ENCODE data around the gene TPRG1.

Gene TPRG1

GRCh38 chr3:189204937-189205336, 33.2 kb downstream of the TPRG1 start:
- TF ChIP-seq CTCF (IDR thresholded peaks at IDR 0.05; ENCODE audit: control extremely low read depth, extremely low read depth, low read depth, missing control alignments): no peak
- no peak for DNase-seq (ENCODE audit: extremely low spot score)
- POLR2A ChIA-PET: no interaction called here
- CTCF ChIA-PET: interaction anchor here (1.0 to 2.1 kb wide), 4 partner anchors 10 to 27 kb away, joined by 3 to 7 read pairs (median 6); no protein-coding TSS in a partner anchor

GRCh38 chr3:189210251-189210770, 38.5 kb downstream of the TPRG1 start:
- POLR2A ChIA-PET: no interaction called here
- CTCF ChIA-PET: interaction anchor here (0.9 to 1.6 kb wide), 4 partner anchors 8 to 747 kb away, joined by 3 to 6 read pairs (median 4); no protein-coding TSS in a partner anchor
- TF ChIP-seq CTCF (IDR thresholded peaks at IDR 0.05; ENCODE audit: control extremely low read depth, extremely low read depth, low read depth, missing control alignments): no peak
- no peak for DNase-seq (ENCODE audit: extremely low spot score)

- TF ChIP-seq CTCF (IDR thresholded peaks at IDR 0.05; ENCODE audit: control extremely low read depth, extremely low read depth, low read depth, missing control alignments): no peak
- POLR2A ChIA-PET: no interaction called here
- no peak for DNase-seq (ENCODE audit: extremely low spot score)
- CTCF ChIA-PET: interaction anchor here (1.0 kb wide), 1 partner anchor 26 kb away, joined by 3 read pairs; no protein-coding TSS in a partner anchor
Measured at GRCh38 chr3:189212681-189213080, 40.9 kb downstream of the TPRG1 start.

- ChIA-PET CTCF (no interaction called here), POLR2A (no interaction called here)
- DNase-seq (ENCODE audit: extremely low spot score): no peak
- no peak for TF ChIP-seq CTCF (IDR thresholded peaks at IDR 0.05; ENCODE audit: control extremely low read depth, extremely low read depth, low read depth, missing control alignments)
Measured at GRCh38 chr3:189214651-189215050, 42.9 kb downstream of the TPRG1 start.

- POLR2A ChIA-PET: no interaction called here
- no peak for TF ChIP-seq CTCF (IDR thresholded peaks at IDR 0.05; ENCODE audit: control extremely low read depth, extremely low read depth, low read depth, missing control alignments)
Measured at GRCh38 chr3:189222927-189223636, 51.3 kb downstream of the TPRG1 start.

GRCh38 chr3:189225431-189225830, 53.7 kb downstream of the TPRG1 start:
- no peak for DNase-seq (ENCODE audit: extremely low spot score)
- no peak for TF ChIP-seq CTCF (IDR thresholded peaks at IDR 0.05; ENCODE audit: control extremely low read depth, extremely low read depth, low read depth, missing control alignments)

More at GRCh38 chr3:189222927-189223636, 51.3 kb downstream of the TPRG1 start:
- no peak for DNase-seq (ENCODE audit: extremely low spot score)
- CTCF ChIA-PET: interaction anchor here (0.8 kb wide), 1 partner anchor 1903 kb away, joined by 3 read pairs; no protein-coding TSS in a partner anchor

More at GRCh38 chr3:189225431-189225830, 53.7 kb downstream of the TPRG1 start:
- CTCF ChIA-PET: no interaction called here
- POLR2A ChIA-PET: no interaction called here
